HEK293 (cell line): ENCODE measurements around the gene EIF2A.
A peak's percentile ranks its signal among the peaks of the same experiment; 100 is the strongest.

Experiments used
- GLIS2 ChIP-seq: fragments of 450-650 bp; formaldehyde crosslinking; IDR thresholded peaks from 2 replicates; pipeline ENCODE4 v1.5.1; 2016; ENCODE audit warnings: missing biosample characterization, missing genetic modification characterization
- KLF9 ChIP-seq: fragments of 450-650 bp; formaldehyde crosslinking; IDR thresholded peaks from 2 replicates; pipeline ENCODE4 v1.5.1; 2016; ENCODE audit warnings: missing biosample characterization, missing genetic modification characterization, low read depth
- MEIS1 ChIP-seq: sonication (generic); formaldehyde crosslinking; IDR thresholded peaks from 2 replicates; pipeline ENCODE4 v1.8.1; 2022; ENCODE audit warnings: missing genetic modification reagents, mild to moderate bottlenecking, borderline replicate concordance
- PATZ1 ChIP-seq: fragments of 450-650 bp; formaldehyde crosslinking; IDR thresholded peaks from 2 replicates; pipeline ENCODE4 v1.5.1; 2016; ENCODE audit warnings: missing biosample characterization, missing genetic modification characterization
- ZBTB7A ChIP-seq: fragments of 450-650 bp; formaldehyde crosslinking; IDR thresholded peaks from 2 replicates; pipeline ENCODE4 v1.5.1; 2016; ENCODE audit warnings: low read depth, missing biosample characterization, missing genetic modification characterization
- ZNF16 ChIP-seq: fragments of 450-650 bp; formaldehyde crosslinking; IDR thresholded peaks from 2 replicates; pipeline ENCODE4 v1.5.1; 2016; ENCODE audit warnings: low read depth, missing biosample characterization, missing genetic modification characterization
- ZNF324 ChIP-seq: fragments of 450-650 bp; formaldehyde crosslinking; IDR thresholded peaks from 2 replicates; pipeline ENCODE4 v1.5.1; 2016; ENCODE audit warnings: missing biosample characterization, missing genetic modification characterization
- ZNF473 ChIP-seq: fragments of 450-650 bp; formaldehyde crosslinking; IDR thresholded peaks from 2 replicates; pipeline ENCODE4 v1.5.1; 2017; ENCODE audit warnings: missing biosample characterization, missing genetic modification characterization
- ZNF529 ChIP-seq: fragments of 450-650 bp; formaldehyde crosslinking; IDR thresholded peaks from 2 replicates; pipeline ENCODE4 v1.5.1; 2017; ENCODE audit warnings: missing genetic modification characterization, missing biosample characterization; ENCODE audit not compliant: insufficient replicate concordance
- ZNF548 ChIP-seq: fragments of 450-650 bp; formaldehyde crosslinking; IDR thresholded peaks from 2 replicates; pipeline ENCODE4 v1.5.1; 2016; ENCODE audit warnings: missing biosample characterization, missing genetic modification characterization
- ZNF558 ChIP-seq: fragments of 450-650 bp; formaldehyde crosslinking; IDR thresholded peaks from 2 replicates; pipeline ENCODE4 v1.5.1; 2016; ENCODE audit warnings: missing biosample characterization, missing genetic modification characterization
- ZNF623 ChIP-seq: fragments of 450-650 bp; formaldehyde crosslinking; IDR thresholded peaks from 2 replicates; pipeline ENCODE4 v1.5.1; 2016; ENCODE audit warnings: missing biosample characterization, missing genetic modification characterization
- ZNF639 ChIP-seq: fragments of 450-650 bp; formaldehyde crosslinking; IDR thresholded peaks from 2 replicates; pipeline ENCODE4 v1.5.1; 2016; ENCODE audit warnings: missing biosample characterization, missing genetic modification characterization
- ZNF660 ChIP-seq: fragments of 450-650 bp; IDR thresholded peaks from 2 replicates; pipeline ENCODE4 v1.5.1; 2018; ENCODE audit warnings: missing biosample characterization, mild to moderate bottlenecking, missing genetic modification characterization
- ZNF76 ChIP-seq: fragments of 450-650 bp; formaldehyde crosslinking; IDR thresholded peaks from 2 replicates; pipeline ENCODE4; 2016; ENCODE audit warnings: low read depth, missing biosample characterization, missing genetic modification characterization, borderline replicate concordance
- TF ChIP-seq, protein P1 (sequence below): fragments of 450-650 bp; formaldehyde crosslinking; IDR thresholded peaks from 2 replicates; pipeline ENCODE4 v1.5.1; 2016; ENCODE audit warnings: missing biosample characterization, missing genetic modification characterization
- TF ChIP-seq, protein P2 (sequence below): fragments of 450-650 bp; formaldehyde crosslinking; IDR thresholded peaks from 2 replicates; pipeline ENCODE4 v1.5.1; 2016; ENCODE audit warnings: missing biosample characterization, missing genetic modification characterization
- TF ChIP-seq, protein P3 (sequence below): fragments of 450-650 bp; formaldehyde crosslinking; conservative IDR thresholded peaks from 2 replicates; pipeline ENCODE4 v1.5.1; 2016; ENCODE audit warnings: low read depth, missing biosample characterization, missing genetic modification characterization
- TF ChIP-seq, protein P4 (sequence below): fragments of 450-650 bp; formaldehyde crosslinking; IDR thresholded peaks from 2 replicates; pipeline ENCODE4 v1.5.1; 2016; ENCODE audit warnings: missing biosample characterization, missing genetic modification characterization
- TF ChIP-seq, protein P5 (sequence below): fragments of 450-650 bp; formaldehyde crosslinking; IDR thresholded peaks from 2 replicates; pipeline ENCODE4 v1.5.1; 2016; ENCODE audit warnings: missing biosample characterization, missing genetic modification characterization

The EIF2A gene

DNA sequence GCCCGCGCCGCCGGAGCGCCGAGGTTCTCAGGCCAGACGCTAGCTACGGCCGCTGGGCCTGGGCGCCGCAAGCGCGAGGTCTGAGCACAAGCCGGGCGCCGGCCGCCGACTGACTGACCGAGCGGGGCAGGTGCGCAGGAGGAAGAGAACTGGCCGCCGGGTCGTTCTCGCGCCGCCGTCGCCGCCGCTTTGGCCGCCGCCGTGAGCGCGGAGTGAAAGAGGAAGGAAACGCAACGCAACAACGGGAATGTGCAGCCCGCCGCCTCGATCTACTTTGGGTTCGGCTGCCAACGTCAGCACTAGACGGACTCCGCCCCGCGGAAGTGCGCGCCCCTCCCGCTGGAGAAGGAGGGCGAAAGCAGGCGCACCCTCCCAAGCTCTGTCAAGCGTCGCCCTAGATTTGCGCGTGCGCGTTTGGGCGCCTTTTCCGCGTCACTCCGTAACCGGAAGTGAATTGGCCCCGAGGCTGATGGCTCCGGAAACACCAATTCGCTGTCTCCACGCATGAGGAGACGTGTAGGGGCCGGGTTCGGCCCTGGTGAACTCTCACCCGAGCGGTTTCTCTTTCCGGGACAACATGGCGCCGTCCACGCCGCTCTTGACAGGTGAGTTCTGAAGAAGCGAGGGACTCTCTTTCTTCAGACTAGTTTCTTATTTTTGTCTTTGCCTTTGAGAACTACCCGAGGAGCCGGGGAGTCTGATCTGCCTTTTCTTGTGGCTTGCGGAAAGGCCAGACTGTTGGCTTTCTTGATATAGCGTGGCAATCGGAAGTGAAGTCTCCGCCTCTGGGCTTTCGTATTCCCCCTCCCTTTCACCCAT lies at the start of gene EIF2A, which contains the start of gene SERP1 (continued):
- TF ChIP-seq, protein P1, sequence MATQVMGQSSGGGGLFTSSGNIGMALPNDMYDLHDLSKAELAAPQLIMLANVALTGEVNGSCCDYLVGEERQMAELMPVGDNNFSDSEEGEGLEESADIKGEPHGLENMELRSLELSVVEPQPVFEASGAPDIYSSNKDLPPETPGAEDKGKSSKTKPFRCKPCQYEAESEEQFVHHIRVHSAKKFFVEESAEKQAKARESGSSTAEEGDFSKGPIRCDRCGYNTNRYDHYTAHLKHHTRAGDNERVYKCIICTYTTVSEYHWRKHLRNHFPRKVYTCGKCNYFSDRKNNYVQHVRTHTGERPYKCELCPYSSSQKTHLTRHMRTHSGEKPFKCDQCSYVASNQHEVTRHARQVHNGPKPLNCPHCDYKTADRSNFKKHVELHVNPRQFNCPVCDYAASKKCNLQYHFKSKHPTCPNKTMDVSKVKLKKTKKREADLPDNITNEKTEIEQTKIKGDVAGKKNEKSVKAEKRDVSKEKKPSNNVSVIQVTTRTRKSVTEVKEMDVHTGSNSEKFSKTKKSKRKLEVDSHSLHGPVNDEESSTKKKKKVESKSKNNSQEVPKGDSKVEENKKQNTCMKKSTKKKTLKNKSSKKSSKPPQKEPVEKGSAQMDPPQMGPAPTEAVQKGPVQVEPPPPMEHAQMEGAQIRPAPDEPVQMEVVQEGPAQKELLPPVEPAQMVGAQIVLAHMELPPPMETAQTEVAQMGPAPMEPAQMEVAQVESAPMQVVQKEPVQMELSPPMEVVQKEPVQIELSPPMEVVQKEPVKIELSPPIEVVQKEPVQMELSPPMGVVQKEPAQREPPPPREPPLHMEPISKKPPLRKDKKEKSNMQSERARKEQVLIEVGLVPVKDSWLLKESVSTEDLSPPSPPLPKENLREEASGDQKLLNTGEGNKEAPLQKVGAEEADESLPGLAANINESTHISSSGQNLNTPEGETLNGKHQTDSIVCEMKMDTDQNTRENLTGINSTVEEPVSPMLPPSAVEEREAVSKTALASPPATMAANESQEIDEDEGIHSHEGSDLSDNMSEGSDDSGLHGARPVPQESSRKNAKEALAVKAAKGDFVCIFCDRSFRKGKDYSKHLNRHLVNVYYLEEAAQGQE = peak; percentile 89
- no peak for TF ChIP-seq ZNF473 (tag by site-specific recombination)
- peak; percentile 83 for TF ChIP-seq PATZ1
- no peak for TF ChIP-seq ZNF623 (tag by site-specific recombination)
- TF ChIP-seq ZNF639 (tag by site-specific recombination) = no peak
- peak; percentile 23; the same call in 1 of the 2 replicates for TF ChIP-seq ZNF324 (tag by site-specific recombination)
- no peak for TF ChIP-seq ZNF16 (tag by site-specific recombination)
- no peak; the same call in 1 of the 2 replicates for TF ChIP-seq KLF9 (tag by site-specific recombination)
- TF ChIP-seq, protein P2, sequence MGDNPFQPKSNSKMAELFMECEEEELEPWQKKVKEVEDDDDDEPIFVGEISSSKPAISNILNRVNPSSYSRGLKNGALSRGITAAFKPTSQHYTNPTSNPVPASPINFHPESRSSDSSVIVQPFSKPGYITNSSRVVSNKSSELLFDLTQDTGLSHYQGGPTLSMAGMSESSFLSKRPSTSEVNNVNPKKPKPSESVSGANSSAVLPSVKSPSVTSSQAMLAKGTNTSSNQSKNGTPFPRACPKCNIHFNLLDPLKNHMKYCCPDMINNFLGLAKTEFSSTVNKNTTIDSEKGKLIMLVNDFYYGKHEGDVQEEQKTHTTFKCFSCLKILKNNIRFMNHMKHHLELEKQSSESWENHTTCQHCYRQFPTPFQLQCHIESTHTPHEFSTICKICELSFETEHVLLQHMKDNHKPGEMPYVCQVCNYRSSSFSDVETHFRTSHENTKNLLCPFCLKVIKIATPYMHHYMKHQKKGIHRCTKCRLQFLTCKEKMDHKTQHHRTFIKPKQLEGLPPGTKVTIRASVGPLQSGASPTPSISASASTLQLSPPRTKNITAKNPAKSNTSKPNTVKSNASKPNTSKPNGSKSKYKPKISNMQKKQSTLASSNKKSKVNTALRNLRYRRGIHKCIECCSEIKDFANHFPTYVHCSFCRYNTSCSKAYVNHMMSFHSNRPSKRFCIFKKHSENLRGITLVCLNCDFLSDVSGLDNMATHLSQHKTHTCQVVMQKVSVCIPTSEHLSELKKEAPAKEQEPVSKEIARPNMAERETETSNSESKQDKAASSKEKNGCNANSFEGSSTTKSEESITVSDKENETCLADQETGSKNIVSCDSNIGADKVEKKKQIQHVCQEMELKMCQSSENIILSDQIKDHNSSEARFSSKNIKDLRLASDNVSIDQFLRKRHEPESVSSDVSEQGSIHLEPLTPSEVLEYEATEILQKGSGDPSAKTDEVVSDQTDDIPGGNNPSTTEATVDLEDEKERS = no peak
- no peak for TF ChIP-seq ZNF558 (tag by site-specific recombination)
- TF ChIP-seq GLIS2 (tag by site-specific recombination) = no peak
- TF ChIP-seq, protein P3, sequence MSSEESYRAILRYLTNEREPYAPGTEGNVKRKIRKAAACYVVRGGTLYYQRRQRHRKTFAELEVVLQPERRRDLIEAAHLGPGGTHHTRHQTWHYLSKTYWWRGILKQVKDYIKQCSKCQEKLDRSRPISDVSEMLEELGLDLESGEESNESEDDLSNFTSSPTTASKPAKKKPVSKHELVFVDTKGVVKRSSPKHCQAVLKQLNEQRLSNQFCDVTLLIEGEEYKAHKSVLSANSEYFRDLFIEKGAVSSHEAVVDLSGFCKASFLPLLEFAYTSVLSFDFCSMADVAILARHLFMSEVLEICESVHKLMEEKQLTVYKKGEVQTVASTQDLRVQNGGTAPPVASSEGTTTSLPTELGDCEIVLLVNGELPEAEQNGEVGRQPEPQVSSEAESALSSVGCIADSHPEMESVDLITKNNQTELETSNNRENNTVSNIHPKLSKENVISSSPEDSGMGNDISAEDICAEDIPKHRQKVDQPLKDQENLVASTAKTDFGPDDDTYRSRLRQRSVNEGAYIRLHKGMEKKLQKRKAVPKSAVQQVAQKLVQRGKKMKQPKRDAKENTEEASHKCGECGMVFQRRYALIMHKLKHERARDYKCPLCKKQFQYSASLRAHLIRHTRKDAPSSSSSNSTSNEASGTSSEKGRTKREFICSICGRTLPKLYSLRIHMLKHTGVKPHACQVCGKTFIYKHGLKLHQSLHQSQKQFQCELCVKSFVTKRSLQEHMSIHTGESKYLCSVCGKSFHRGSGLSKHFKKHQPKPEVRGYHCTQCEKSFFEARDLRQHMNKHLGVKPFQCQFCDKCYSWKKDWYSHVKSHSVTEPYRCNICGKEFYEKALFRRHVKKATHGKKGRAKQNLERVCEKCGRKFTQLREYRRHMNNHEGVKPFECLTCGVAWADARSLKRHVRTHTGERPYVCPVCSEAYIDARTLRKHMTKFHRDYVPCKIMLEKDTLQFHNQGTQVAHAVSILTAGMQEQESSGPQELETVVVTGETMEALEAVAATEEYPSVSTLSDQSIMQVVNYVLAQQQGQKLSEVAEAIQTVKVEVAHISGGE (tag by site-specific recombination) = peak; percentile 97
- TF ChIP-seq ZNF660 (tag by site-specific recombination) = 0 out of 2 replicates have a peak, but pooled peaks have one; percentile 7
- TF ChIP-seq, protein P4, sequence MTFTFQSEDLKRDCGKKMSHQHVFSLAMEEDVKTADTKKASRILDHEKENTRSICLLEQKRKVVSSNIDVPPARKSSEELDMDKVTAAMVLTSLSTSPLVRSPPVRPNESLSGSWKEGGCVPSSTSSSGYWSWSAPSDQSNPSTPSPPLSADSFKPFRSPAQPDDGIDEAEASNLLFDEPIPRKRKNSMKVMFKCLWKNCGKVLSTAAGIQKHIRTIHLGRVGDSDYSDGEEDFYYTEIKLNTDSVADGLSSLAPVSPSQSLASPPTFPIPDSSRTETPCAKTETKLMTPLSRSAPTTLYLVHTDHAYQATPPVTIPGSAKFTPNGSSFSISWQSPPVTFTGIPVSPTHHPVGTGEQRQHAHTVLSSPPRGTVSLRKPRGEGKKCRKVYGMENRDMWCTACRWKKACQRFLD (tag by site-specific recombination) = no peak
- TF ChIP-seq, protein P5, sequence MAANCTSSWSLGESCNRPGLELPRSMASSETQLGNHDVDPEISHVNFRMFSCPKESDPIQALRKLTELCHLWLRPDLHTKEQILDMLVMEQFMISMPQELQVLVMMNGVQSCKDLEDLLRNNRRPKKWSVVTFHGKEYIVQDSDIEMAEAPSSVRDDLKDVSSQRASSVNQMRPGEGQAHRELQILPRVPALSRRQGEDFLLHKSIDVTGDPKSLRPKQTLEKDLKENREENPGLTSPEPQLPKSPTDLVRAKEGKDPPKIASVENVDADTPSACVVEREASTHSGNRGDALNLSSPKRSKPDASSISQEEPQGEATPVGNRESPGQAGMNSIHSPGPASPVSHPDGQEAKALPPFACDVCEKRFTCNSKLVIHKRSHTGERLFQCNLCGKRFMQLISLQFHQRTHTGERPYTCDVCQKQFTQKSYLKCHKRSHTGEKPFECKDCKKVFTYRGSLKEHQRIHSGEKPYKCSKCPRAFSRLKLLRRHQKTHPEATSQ = no peak
- no peak for TF ChIP-seq MEIS1 (CRISPR knock-in tag)
- TF ChIP-seq ZBTB7A (tag by site-specific recombination) = no peak
- TF ChIP-seq ZNF76 (tag by site-specific recombination) = 0 out of 2 replicates have a peak, but pooled peaks have one; percentile 13
- no peak for TF ChIP-seq ZNF548 (tag by site-specific recombination)
- no peak for TF ChIP-seq ZNF529
